DOHH2 (cell line): ENCODE data around the gene TAF1B.
"Not testable (repeated sequence)": the region's sequence is repeated elsewhere in the genome, so short reads cannot be mapped to it uniquely, and the experiment has no call there.

ENCODE experiments used
- H3F3A ChIP-seq: fragments of 200-600 bp; sonication (generic), shearing (Covaris generic); 2 replicates; pipeline ENCODE4 v1.6.0; 2016; ENCODE audit warnings: antibody characterized with exemption, mild to moderate bottlenecking; ENCODE audit not compliant: control insufficient read depth, insufficient read depth
- H3K27ac ChIP-seq: fragments of 200-600 bp; sonication (generic); 2 replicates; pipeline ENCODE4 v1.5.1; 2014; ENCODE audit warnings: low read depth, mild to moderate bottlenecking, low read length, moderate library complexity
- H3K27me3 ChIP-seq: fragments of 200-600 bp; sonication (generic); 2 replicates; pipeline ENCODE4 v1.6.1; 2014; ENCODE audit warnings: mild to moderate bottlenecking, low read length, mixed read lengths; ENCODE audit not compliant: control insufficient read depth
- H3K36me3 ChIP-seq: fragments of 200-600 bp; sonication (generic); 2 replicates; pipeline ENCODE4 v1.6.1; 2014; ENCODE audit warnings: mild to moderate bottlenecking, low read length, moderate library complexity, mixed read lengths; ENCODE audit not compliant: control insufficient read depth
- H3K4me1 ChIP-seq: fragments of 200-600 bp; sonication (generic); 2 replicates; pipeline ENCODE4 v1.6.1; 2014; ENCODE audit warnings: mild to moderate bottlenecking, low read length, mixed read lengths; ENCODE audit not compliant: control insufficient read depth
- H3K4me2 ChIP-seq: fragments of 200-600 bp; sonication (generic); 2 replicates; pipeline ENCODE4 v1.6.0; 2014; ENCODE audit warnings: mild to moderate bottlenecking, low read length, moderate library complexity
- H3K4me3 ChIP-seq: fragments of 200-600 bp; sonication (generic); 2 replicates; pipeline ENCODE4 v1.5.1; 2014; ENCODE audit warnings: mild to moderate bottlenecking, low read length, mixed read lengths
- H3K79me2 ChIP-seq: fragments of 200-600 bp; sonication (generic); 2 replicates; pipeline ENCODE4 v1.6.1; 2014; ENCODE audit warnings: mild to moderate bottlenecking, low read length, mixed read lengths; ENCODE audit not compliant: control insufficient read depth
- H3K9me2 ChIP-seq: fragments of 200-600 bp; sonication (generic); replicated peaks from 2 replicates; pipeline ENCODE4 v1.6.1; 2014; ENCODE audit warnings: mild to moderate bottlenecking, low read length, mixed read lengths; ENCODE audit not compliant: control insufficient read depth
- H3K9me3 ChIP-seq: fragments of 200-600 bp; sonication (generic); 2 replicates; pipeline ENCODE4 v1.6.1; 2014; ENCODE audit warnings: antibody characterized with exemption, low read length, mixed read lengths; ENCODE audit not compliant: control insufficient read depth, insufficient read depth
- H4K20me1 ChIP-seq: fragments of 200-600 bp; sonication (generic); 2 replicates; pipeline ENCODE4 v1.6.0; 2014; ENCODE audit warnings: low read depth, mild to moderate bottlenecking, antibody characterized with exemption, low read length, moderate library complexity; ENCODE audit not compliant: control insufficient read depth, insufficient read depth
- EZH2phosphoT487 ChIP-seq: fragments of 200-600 bp; sonication (generic); IDR thresholded peaks from 2 replicates; pipeline ENCODE4 v1.6.1; 2017; ENCODE audit warnings: borderline replicate concordance, mild to moderate bottlenecking, antibody characterized with exemption, low read length, moderate library complexity, mixed read lengths
- TF ChIP-seq, protein P1 (sequence below): fragments of 200-600 bp; sonication (generic); IDR thresholded peaks from one replicate; pipeline ENCODE4 v1.5.1; 2014; ENCODE audit warnings: antibody characterized with exemption, mild to moderate bottlenecking, low read depth, low read length; ENCODE audit not compliant: poor library complexity, severe bottlenecking

Gene TAF1B

DNA sequence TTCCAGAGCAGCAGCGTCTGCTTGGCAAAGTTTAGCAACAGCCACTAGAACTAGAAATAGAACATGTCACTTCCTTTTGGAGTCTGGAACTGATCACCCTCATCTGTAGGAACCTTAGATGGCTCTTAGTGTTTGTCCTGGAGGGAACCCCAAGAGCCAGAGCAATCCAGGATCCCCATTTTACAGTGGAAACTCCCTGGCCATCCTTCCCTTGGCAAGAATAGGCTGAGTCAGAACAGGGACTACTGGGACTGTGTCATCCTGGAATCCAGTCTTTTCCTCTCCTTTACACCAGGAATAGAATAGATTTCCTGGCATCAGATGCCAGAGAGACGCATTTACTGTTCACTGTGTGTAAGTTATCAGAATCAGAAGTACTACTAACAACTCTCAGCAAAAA, 75.0 kb downstream of the TAF1B start:
- Histone ChIP-seq H3K9me3 (no peaks in the 10 kb centered on the region), H3F3A (no peaks in the 10 kb centered on the region), H3K9me2 (no peaks in the 10 kb centered on the region), H3K27me3 (no peaks in the 10 kb centered on the region), H4K20me1 (no peaks in the 10 kb centered on the region), H3K4me2 (no peak overlapping the region), H3K4me1 (no peaks in the 10 kb centered on the region), H3K36me3 (peaks cover 19% of the 10 kb centered on the region), H3K27ac (no peak overlapping the region), H3K4me3 (no peak overlapping the region), H3K79me2 (no peaks in the 10 kb centered on the region)
- TF ChIP-seq, protein P1, sequence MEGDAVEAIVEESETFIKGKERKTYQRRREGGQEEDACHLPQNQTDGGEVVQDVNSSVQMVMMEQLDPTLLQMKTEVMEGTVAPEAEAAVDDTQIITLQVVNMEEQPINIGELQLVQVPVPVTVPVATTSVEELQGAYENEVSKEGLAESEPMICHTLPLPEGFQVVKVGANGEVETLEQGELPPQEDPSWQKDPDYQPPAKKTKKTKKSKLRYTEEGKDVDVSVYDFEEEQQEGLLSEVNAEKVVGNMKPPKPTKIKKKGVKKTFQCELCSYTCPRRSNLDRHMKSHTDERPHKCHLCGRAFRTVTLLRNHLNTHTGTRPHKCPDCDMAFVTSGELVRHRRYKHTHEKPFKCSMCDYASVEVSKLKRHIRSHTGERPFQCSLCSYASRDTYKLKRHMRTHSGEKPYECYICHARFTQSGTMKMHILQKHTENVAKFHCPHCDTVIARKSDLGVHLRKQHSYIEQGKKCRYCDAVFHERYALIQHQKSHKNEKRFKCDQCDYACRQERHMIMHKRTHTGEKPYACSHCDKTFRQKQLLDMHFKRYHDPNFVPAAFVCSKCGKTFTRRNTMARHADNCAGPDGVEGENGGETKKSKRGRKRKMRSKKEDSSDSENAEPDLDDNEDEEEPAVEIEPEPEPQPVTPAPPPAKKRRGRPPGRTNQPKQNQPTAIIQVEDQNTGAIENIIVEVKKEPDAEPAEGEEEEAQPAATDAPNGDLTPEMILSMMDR, result no peak
- TF ChIP-seq EZH2phosphoT487, result no peak

DNA sequence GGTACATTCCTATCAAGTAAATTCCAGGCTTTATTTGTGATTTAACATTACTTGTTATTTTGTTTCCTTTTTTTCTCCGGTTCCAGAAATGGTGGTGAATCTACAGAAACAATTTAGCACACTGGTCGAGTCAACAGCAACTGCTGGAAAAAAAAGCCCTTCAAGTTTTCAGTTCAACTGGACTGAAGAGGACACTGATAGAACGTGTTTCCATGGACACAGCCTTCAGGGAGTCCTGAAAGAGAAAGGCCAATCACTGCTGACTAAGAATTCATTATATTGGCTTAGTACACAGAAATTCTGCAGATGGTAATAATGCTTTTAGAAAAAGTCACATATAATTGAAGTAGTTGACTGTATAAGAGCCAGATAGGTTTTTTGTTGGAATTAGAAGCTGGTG, 76.2 kb downstream of the TAF1B start:
- TF ChIP-seq, protein P1, result no peak
- no peak for TF ChIP-seq EZH2phosphoT487
- H3K79me2 ChIP-seq, result no peaks in the 10 kb centered on the region
- no peak overlapping the region for H3K4me2 ChIP-seq
- H3K4me1 ChIP-seq, result no peaks in the 10 kb centered on the region
- no peak overlapping the region for H3K27ac ChIP-seq
- no peak overlapping the region for H3K4me3 ChIP-seq
- H3K27me3 ChIP-seq, result no peaks in the 10 kb centered on the region
- no peaks in the 10 kb centered on the region for H3K9me2 ChIP-seq
- no peaks in the 10 kb centered on the region for H4K20me1 ChIP-seq
- H3F3A ChIP-seq, result no peaks in the 10 kb centered on the region
- no peaks in the 10 kb centered on the region for H3K9me3 ChIP-seq
- peaks cover 15% of the 10 kb centered on the region for H3K36me3 ChIP-seq

DNA sequence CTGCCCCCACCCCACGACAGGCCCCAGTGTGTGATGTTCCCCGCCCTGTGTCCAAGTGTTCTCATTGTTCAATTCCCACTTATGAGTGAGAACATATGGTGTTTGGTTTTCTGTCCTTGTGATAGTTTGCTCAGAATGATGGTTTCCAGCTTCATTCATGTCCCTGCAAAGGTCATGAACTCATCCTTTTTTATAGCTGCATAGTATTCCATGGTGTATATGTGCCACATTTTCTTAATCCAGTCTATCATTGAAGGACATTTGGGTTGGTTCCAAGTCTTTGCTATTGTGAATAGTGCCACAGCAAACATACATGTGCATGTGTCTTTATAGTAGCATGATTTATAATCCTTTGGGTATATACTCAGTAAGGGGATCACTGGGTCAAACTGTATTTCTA, 83.7 kb downstream of the TAF1B start:
- H3K4me1 ChIP-seq, H3K27ac ChIP-seq, H3K4me3 ChIP-seq, H3K27me3 ChIP-seq, H3K36me3 ChIP-seq, H3K9me3 ChIP-seq, H3K79me2 ChIP-seq, H3K4me2 ChIP-seq, H3F3A ChIP-seq, H3K9me2 ChIP-seq, H4K20me1 ChIP-seq: not testable (repeated sequence)

DNA sequence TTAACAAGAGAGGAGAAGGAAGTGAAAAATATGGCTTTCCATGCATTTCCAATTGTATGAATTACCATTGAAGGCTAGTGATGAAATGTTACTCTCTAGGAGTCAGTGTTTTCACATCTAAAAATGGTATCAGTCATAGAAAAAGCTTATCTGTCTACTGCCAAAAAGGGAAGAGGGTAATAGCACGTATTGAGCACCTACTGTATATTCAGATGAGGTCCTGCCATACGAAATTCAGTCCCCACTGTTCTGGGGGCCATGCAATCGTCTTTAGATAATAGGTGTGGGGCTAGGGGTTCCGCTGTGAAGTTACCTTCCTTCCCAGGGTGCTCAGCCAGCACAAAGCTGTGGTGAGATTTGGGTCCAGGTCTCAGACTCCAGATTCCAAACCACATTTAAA, 94.0 kb downstream of the TAF1B start:
- TF ChIP-seq, protein P1, result no peak
- no peak for TF ChIP-seq EZH2phosphoT487

More for the DNA sequence above, 94.0 kb downstream of the TAF1B start:
- Histone ChIP-seq H3K79me2 (no peaks in the 10 kb centered on the region), H3K27ac (no peak overlapping the region), H3K9me2 (no peaks in the 10 kb centered on the region), H4K20me1 (no peaks in the 10 kb centered on the region), H3K36me3 (no peaks in the 10 kb centered on the region), H3K4me1 (no peaks in the 10 kb centered on the region), H3K4me2 (no peak overlapping the region), H3K4me3 (no peak overlapping the region), H3F3A (no peaks in the 10 kb centered on the region), H3K27me3 (no peaks in the 10 kb centered on the region), H3K9me3 (no peaks in the 10 kb centered on the region)
